GM18505 (cell line): Measurements from ENCODE around the gene SKAP1.
"Not testable (repeated sequence)": the region's sequence is repeated elsewhere in the genome, so short reads cannot be mapped to it uniquely, and the experiment has no call there.

Experiments used
- ATAC-seq: cut with Tn5 transposase; IDR thresholded peaks from one replicate; pipeline ENCODE4 v1.9.1; 2021; ENCODE audit not compliant: unreplicated experiment
- POLR2A ChIP-seq: IDR thresholded peaks from 4 replicates; pipeline ENCODE4 v1.6.1; 2011; ENCODE audit warnings: borderline replicate concordance; ENCODE audit not compliant: insufficient read depth, insufficient read length; ENCODE audit errors: extremely low read depth

SKAP1 gene

GRCh38 chr17:48295362-48296288 is 134.4 kb downstream of the SKAP1 start:
- no peak for TF ChIP-seq POLR2A
- no peak for ATAC-seq

- no peak for TF ChIP-seq POLR2A
- no peak for ATAC-seq
Observed at GRCh38 chr17:48294806-48295361, 135.1 kb downstream of the SKAP1 start.

- ATAC-seq: no peak
- no peak for TF ChIP-seq POLR2A
Observed at GRCh38 chr17:48294020-48294805, 135.8 kb downstream of the SKAP1 start.

- no peak for TF ChIP-seq POLR2A
- no peak for ATAC-seq
Observed at GRCh38 chr17:48293319-48294019, 136.5 kb downstream of the SKAP1 start.

- ATAC-seq: no peak
Observed at GRCh38 chr17:48290378-48290777, 139.6 kb downstream of the SKAP1 start.

GRCh38 chr17:48286917-48287316 is 143.1 kb downstream of the SKAP1 start:
- ATAC-seq: not testable (repeated sequence)

More at GRCh38 chr17:48290378-48290777, 139.6 kb downstream of the SKAP1 start:
- TF ChIP-seq POLR2A: no peak

GRCh38 chr17:48285614-48286013 is 144.4 kb downstream of the SKAP1 start:
- no peak for TF ChIP-seq POLR2A
- ATAC-seq: no peak

- no peak for ATAC-seq
Observed at GRCh38 chr17:48283907-48284306, 146.1 kb downstream of the SKAP1 start.

GRCh38 chr17:48283411-48283810 is 146.6 kb downstream of the SKAP1 start:
- ATAC-seq: no peak
- TF ChIP-seq POLR2A: no peak

More at GRCh38 chr17:48283907-48284306, 146.1 kb downstream of the SKAP1 start:
- TF ChIP-seq POLR2A: no peak

GRCh38 chr17:48282303-48282702 is 147.7 kb downstream of the SKAP1 start:
- TF ChIP-seq POLR2A: no peak

GRCh38 chr17:48278760-48279491 is 151.1 kb downstream of the SKAP1 start:
- no peak for ATAC-seq

More at GRCh38 chr17:48282303-48282702, 147.7 kb downstream of the SKAP1 start:
- no peak for ATAC-seq

GRCh38 chr17:48276776-48277175 is 153.2 kb downstream of the SKAP1 start:
- TF ChIP-seq POLR2A: no peak
- ATAC-seq: no peak

More at GRCh38 chr17:48278760-48279491, 151.1 kb downstream of the SKAP1 start:
- TF ChIP-seq POLR2A: no peak
